ENCODE measurements around the gene TUBG2.

DNA sequence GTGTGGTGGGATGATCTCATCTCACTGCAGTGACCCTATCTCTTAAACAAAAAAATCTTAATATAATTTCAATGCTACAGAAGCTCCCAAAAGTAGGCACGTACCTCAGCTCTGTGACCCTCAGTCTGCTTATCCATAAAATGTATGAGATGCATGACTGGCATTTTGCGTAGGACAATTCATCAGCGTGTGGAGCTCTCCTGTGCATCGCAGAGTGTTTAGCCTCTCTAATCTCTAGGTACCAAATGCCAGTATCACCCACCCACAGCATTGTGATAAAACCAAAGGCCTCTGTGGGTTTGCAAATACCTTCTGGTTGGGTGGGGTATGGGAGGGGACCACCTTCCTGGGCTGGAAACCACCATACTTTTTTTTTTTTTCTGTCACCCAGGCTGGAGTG is 19.0 kb upstream of the TUBG2 start:
- TF ChIP-seq EZH2 (IDR thresholded peaks at IDR 0.05; ENCODE audit: low read depth) (no peak), CTCF (conservative IDR thresholded peaks at IDR 0.05) (no peak)

Measured in PC-9 (cell line).